ENCODE data around the gene OSBPL9. TPM values are rescaled to one million over a fixed set of nuclear protein-coding genes. Genes with fewer than 3 reads are reported as not detected.

The OSBPL9 gene
- total RNA-seq, 4 donors from 2014 or later, result 95.6 to 272 (median 128) TPM

DNA sequence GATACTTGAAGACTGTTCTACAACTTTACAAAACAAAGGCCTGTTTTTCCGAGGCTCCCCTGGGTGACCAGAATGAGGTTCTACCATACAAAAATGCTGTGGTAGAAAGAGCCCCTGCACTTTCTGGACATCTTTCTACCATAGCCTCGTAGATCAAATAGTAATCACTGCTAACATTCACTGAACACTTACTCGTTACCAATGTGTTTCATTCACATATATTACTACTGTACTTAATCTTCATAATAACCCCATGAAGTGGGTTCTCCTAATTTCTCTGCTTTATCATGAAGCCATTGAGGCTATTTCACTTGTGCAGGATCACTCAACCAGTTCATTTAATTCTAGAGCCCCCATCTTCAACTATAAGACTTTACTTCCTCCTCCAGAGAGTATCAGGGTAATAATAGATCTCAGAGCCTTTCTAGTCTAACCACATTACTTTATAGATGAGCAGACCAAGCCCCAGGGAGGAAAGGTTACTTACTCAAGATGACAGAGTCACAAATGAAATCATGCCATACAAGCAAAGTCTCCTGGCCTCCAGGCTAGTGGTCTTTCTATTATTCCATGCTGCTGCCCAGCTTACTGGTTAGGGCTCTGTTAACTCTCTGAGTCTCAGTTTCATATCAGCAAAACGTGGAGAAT is 46.7 kb upstream of the OSBPL9 start:
- WGBS, 2 donors, result 63 to 68% methylated on average over 4 of the region's 4 CpGs
- Histone ChIP-seq H3K27me3 (no peaks in the 10 kb centered on the region), H3K4me3 (replicated peaks in 1 of 3) (no peak overlapping the region), H3K27ac (peak overlapping the region; percentile 44 to 67 (median 52)), H3K9me3 (no peaks in the 10 kb centered on the region), H3K36me3 (no peaks in the 10 kb centered on the region), H3K4me1 (peaks cover 7 to 16% of the 10 kb centered on the region in 2 donors)
- intact Hi-C loops (cut with DNase I), result no loop called here
- TF ChIP-seq POLR2A (IDR thresholded peaks at IDR 0.05), result no peak
- TF ChIP-seq, protein P1, sequence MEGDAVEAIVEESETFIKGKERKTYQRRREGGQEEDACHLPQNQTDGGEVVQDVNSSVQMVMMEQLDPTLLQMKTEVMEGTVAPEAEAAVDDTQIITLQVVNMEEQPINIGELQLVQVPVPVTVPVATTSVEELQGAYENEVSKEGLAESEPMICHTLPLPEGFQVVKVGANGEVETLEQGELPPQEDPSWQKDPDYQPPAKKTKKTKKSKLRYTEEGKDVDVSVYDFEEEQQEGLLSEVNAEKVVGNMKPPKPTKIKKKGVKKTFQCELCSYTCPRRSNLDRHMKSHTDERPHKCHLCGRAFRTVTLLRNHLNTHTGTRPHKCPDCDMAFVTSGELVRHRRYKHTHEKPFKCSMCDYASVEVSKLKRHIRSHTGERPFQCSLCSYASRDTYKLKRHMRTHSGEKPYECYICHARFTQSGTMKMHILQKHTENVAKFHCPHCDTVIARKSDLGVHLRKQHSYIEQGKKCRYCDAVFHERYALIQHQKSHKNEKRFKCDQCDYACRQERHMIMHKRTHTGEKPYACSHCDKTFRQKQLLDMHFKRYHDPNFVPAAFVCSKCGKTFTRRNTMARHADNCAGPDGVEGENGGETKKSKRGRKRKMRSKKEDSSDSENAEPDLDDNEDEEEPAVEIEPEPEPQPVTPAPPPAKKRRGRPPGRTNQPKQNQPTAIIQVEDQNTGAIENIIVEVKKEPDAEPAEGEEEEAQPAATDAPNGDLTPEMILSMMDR (IDR thresholded peaks at IDR 0.05), result no peak
- DNase-seq, result no peak

DNA sequence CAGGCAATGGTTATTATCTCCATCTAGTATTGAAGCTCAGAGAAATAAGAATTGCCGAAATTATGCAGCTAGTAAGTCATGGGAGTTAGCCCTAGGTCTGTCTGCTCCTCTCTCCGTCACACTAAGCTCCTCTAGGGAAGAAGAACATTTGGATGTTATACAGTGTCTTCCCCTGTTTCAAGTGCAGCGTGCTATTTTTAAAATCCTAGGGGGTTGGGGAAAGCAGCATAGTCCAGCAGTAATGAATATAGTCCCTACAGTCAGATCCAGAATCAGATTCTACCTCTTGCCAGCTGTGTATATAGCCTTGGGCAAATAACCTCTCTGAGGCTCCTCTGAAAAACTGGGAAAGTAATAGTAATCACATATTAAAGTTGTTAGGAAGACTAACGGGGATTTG is 44.5 kb upstream of the OSBPL9 start:
- intact Hi-C loops (cut with DNase I), result no loop called here
- Histone ChIP-seq H3K27me3 (no peaks in the 10 kb centered on the region), H3K27ac (no peak overlapping the region), H3K9me3 (no peaks in the 10 kb centered on the region), H3K4me3 (replicated peaks in 1 of 3) (no peak overlapping the region), H3K4me1 (peaks cover 7 to 16% of the 10 kb centered on the region in 2 donors), H3K36me3 (no peaks in the 10 kb centered on the region)
- TF ChIP-seq, protein P1 (IDR thresholded peaks at IDR 0.05), result no peak
- TF ChIP-seq POLR2A (IDR thresholded peaks at IDR 0.05), result no peak
- DNase-seq, result no peak
- 85 to 93% methylated on average over 4 of the region's 4 CpGs for WGBS, 2 donors

DNA sequence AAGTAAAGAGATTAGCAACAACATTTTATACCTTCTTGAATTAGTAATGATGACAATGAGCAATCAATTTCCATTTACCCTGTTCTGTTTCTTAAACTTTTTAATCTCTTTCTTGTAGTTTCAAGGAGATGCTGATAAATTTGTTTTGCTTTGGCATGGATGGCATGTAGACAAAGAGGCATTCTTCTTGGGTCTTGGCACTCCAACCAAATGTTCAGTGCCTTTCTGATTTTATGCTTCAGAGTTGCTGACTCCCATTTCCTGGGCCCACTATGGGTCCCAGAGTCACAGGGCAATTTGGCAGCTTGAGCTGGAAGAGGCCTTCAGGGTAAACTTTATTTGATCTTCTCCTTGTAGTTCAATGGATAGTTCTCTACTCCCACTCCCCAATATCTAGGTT is 42.1 kb upstream of the OSBPL9 start:
- Histone ChIP-seq H3K9me3 (no peaks in the 10 kb centered on the region), H3K36me3 (no peaks in the 10 kb centered on the region), H3K27me3 (no peaks in the 10 kb centered on the region), H3K4me1 (peaks cover under 1 to 7% of the 10 kb centered on the region in 2 donors), H3K27ac (no peak overlapping the region), H3K4me3 (replicated peaks in 1 of 3) (no peak overlapping the region)
- TF ChIP-seq POLR2A (IDR thresholded peaks at IDR 0.05), result no peak
- TF ChIP-seq, protein P1 (IDR thresholded peaks at IDR 0.05), result no peak
- DNase-seq, result no peak
- intact Hi-C loops (cut with DNase I), result no loop called here

DNA sequence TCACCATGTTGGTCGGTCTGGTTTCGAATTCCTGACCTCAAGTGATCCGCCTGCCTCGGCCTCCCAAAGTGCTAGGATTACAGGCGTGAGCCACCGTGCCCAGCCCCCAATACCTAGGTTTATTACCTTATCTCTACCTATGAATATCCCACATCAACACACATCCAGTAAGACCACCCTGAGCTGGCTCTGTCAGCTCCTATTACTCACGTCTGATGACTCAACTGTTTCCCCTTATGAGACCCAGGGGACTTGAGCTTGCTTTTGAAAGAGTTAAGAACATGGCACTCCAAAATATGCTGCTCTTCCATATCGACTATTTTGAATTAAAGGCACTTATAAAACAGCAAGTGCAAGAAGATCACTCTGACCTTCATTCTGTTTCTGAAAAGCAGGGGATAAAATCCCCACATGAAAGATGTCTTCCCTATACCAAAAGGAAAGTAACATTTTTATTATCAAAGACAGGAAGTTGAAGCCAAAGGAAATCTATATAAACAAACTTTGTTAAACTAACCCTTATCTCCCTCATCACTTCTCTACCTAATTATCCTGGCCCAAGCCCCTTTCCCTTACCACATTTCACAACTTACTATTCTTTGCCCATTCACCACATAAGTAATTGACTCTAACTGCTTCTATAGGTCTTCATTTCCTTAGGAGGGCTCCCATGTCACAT is 41.3 kb upstream of the OSBPL9 start:
- intact Hi-C loops (cut with DNase I), result no loop called here
- H3K4me1 ChIP-seq, result no peaks in the 10 kb centered on the region
- no peak overlapping the region for H3K4me3 ChIP-seq (replicated peaks in 1 of 3)
- 87 to 88% methylated on average over 8 of the region's 8 CpGs for WGBS, 2 donors
- TF ChIP-seq, protein P1 (IDR thresholded peaks at IDR 0.05), result no peak
- TF ChIP-seq POLR2A (IDR thresholded peaks at IDR 0.05), result no peak
- H3K36me3 ChIP-seq, result no peaks in the 10 kb centered on the region
- no peaks in the 10 kb centered on the region for H3K9me3 ChIP-seq
- no peak overlapping the region for H3K27ac ChIP-seq
- DNase-seq, result no peak
- no peaks in the 10 kb centered on the region for H3K27me3 ChIP-seq

DNA sequence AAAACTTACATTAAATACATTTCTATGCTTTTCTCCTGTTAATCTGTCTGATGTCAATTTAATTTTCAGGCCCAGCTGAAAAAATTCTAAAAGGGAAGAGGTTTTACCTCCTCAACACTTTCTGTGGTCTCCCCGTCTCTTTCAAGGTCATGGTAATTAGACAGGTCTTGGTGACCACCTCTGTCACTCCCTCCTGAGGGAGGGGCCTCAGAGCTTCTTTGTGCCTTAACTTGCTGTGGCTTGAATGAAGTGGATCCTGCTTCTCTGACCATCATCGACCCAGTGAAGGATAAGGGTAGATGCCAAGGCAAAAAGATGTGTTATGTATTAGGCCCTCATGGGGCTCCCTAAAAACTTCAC is 40.8 kb upstream of the OSBPL9 start:
- TF ChIP-seq, protein P1 (IDR thresholded peaks at IDR 0.05), result no peak
- TF ChIP-seq POLR2A (IDR thresholded peaks at IDR 0.05), result no peak
- H3K36me3 ChIP-seq, result no peaks in the 10 kb centered on the region
- 88 to 95% methylated on average over 2 of the region's 2 CpGs for WGBS, 2 donors
- H3K27ac ChIP-seq, result no peak overlapping the region
- H3K9me3 ChIP-seq, result no peaks in the 10 kb centered on the region
- H3K4me1 ChIP-seq, result no peaks in the 10 kb centered on the region
- DNase-seq, result no peak
- no peak overlapping the region for H3K4me3 ChIP-seq (replicated peaks in 1 of 3)
- intact Hi-C loops (cut with DNase I), result no loop called here
- H3K27me3 ChIP-seq, result no peaks in the 10 kb centered on the region
